Liver (tissue), 9 donors: ENCODE results near the gene TTC28. TPM values are rescaled to one million over a fixed set of nuclear protein-coding genes. Genes with fewer than 3 reads are reported as not detected.

Experiments
- DNase-seq: peaks from one replicate; pipeline ENCODE4 v3.0.0-alpha.2; 2017; ENCODE audit warnings: low spot score
- H3K27ac ChIP-seq, 2 donors: one replicate each; pipeline ENCODE4 v1.7.0; 2013; ENCODE audit warnings: inconsistent platforms in 2 of 2, low read length in 2 of 2, control low read depth in 1 of 2, low read depth in 1 of 2, mild to moderate bottlenecking in 1 of 2
- H3K27me3 ChIP-seq, 4 donors: one replicate each; pipeline versions ENCODE4 v1.6.1 to v1.7.0; 2013; ENCODE audit warnings: low read length in 3 of 4, inconsistent platforms in 1 of 4, mild to moderate bottlenecking in 1 of 4, moderate library complexity in 1 of 4; ENCODE audit not compliant: control insufficient read depth in 4 of 4, insufficient read depth in 4 of 4
- H3K36me3 ChIP-seq, 4 donors: one replicate each; pipeline versions ENCODE4 v1.6.1 to v1.7.0; 2013; ENCODE audit warnings: low read length in 3 of 4, mild to moderate bottlenecking in 3 of 4, low read depth in 1 of 4, moderate library complexity in 1 of 4; ENCODE audit not compliant: control insufficient read depth in 4 of 4, insufficient read depth in 3 of 4
- H3K4me1 ChIP-seq, 4 donors: one replicate each; pipeline versions ENCODE4 v1.6.1 to v1.7.0; 2013; ENCODE audit warnings: low read length in 3 of 4, mild to moderate bottlenecking in 3 of 4, moderate library complexity in 1 of 4; ENCODE audit not compliant: control insufficient read depth in 4 of 4, insufficient read depth in 4 of 4
- H3K4me3 ChIP-seq, 3 donors: one replicate each; pipeline versions ENCODE4 v1.6.1 to v1.7.0; 2013; ENCODE audit warnings: low read length in 3 of 3, control low read depth in 1 of 3, low read depth in 1 of 3, mild to moderate bottlenecking in 1 of 3
- H3K9ac ChIP-seq, 2 donors: one replicate each; pipeline ENCODE4 v1.7.0; 2013; ENCODE audit warnings: low read length in 2 of 2, mild to moderate bottlenecking in 2 of 2, moderate library complexity in 2 of 2, control low read depth in 1 of 2, low read depth in 1 of 2
- H3K9me3 ChIP-seq, 4 donors: one replicate each; pipeline versions ENCODE4 v1.6.1 to v1.7.0; 2013; ENCODE audit warnings: low read length in 3 of 4; ENCODE audit not compliant: control insufficient read depth in 4 of 4
- ATF3 ChIP-seq: IDR thresholded peaks from 2 replicates; pipeline ENCODE4 v1.6.1; 2016; ENCODE audit warnings: antibody characterized with exemption
- CTCF ChIP-seq: fragments of 150-350 bp; IDR thresholded peaks from 2 replicates; pipeline ENCODE4 v1.5.1; 2017; ENCODE audit warnings: improper control_type of control experiment, low read depth, low read length; ENCODE audit not compliant: missing input control
- EGR1 ChIP-seq, 2 donors: IDR thresholded peaks; 2 replicates each; pipeline ENCODE4 v1.6.1; 2016 to 2018; ENCODE audit warnings: antibody characterized with exemption in 2 of 2, low read depth in 2 of 2
- FOXA1 ChIP-seq: IDR thresholded peaks from 2 replicates; pipeline ENCODE4 v1.6.1; 2016; ENCODE audit warnings: antibody characterized with exemption
- FOXA2 ChIP-seq: IDR thresholded peaks from 2 replicates; pipeline ENCODE4 v1.6.1; 2016; ENCODE audit warnings: antibody characterized with exemption
- GABPA ChIP-seq, 2 donors: IDR thresholded peaks in 1 of 2; conservative IDR thresholded peaks in 1 of 2; 2 replicates each; pipeline ENCODE4 v1.6.1; 2016; ENCODE audit warnings: antibody characterized with exemption in 2 of 2, mild to moderate bottlenecking in 1 of 2, moderate library complexity in 1 of 2
- HNF4G ChIP-seq: IDR thresholded peaks from 2 replicates; pipeline ENCODE4 v1.6.1; 2016; ENCODE audit warnings: antibody characterized with exemption
- JUND ChIP-seq, 2 donors: IDR thresholded peaks; 2 replicates each; pipeline ENCODE4 v1.6.1; 2016; ENCODE audit warnings: antibody characterized with exemption in 2 of 2
- MAX ChIP-seq: IDR thresholded peaks from 2 replicates; pipeline ENCODE4 v1.6.1; 2016; ENCODE audit warnings: antibody characterized with exemption
- NR2F2 ChIP-seq: IDR thresholded peaks from 2 replicates; pipeline ENCODE4 v1.6.1; 2016; ENCODE audit warnings: antibody characterized with exemption
- RAD21 ChIP-seq, 2 donors: IDR thresholded peaks; 2 replicates each; pipeline ENCODE4 v1.6.1; 2016; ENCODE audit warnings: antibody characterized with exemption in 2 of 2, mild to moderate bottlenecking in 2 of 2
- REST ChIP-seq: IDR thresholded peaks from 2 replicates; pipeline ENCODE4 v1.6.1; 2016; ENCODE audit warnings: antibody characterized with exemption, mild to moderate bottlenecking
- SP1 ChIP-seq: IDR thresholded peaks from 2 replicates; pipeline ENCODE4 v1.6.1; 2018; ENCODE audit warnings: antibody characterized with exemption, mild to moderate bottlenecking
- TAF1 ChIP-seq: conservative IDR thresholded peaks from 2 replicates; pipeline ENCODE4 v1.6.1; 2016; ENCODE audit warnings: antibody characterized with exemption, mild to moderate bottlenecking
- YY1 ChIP-seq: IDR thresholded peaks from 2 replicates; pipeline ENCODE4 v1.6.1; 2016; ENCODE audit warnings: antibody characterized with exemption, mild to moderate bottlenecking
- WGBS: extraction: QIAGEN DNeasy Blood & Tissue Kit; methylation state at CpG from one replicate; pipeline ENCODE4 v1.1.7; 2013; 5-methylcytosine and 5-hydroxymethylcytosine counted together
- polyA plus RNA-seq, 2 donors: library from polyadenylated mRNA; stranded (reverse) in 1 of 2; unstranded in 1 of 2; fragments of 200-250 nt in 1 of 2; fragments of >200 nt in 1 of 2; fragmentation: Nextera tagmentation in 1 of 2; extraction: Ambion mirVana in 1 of 2; gene quantifications; one replicate each; pipeline versions ENCODE4 v1.2.1 to v1.2.3, GENCODE V29; 2013 to 2015
- total RNA-seq, 2 donors: library from RNA; depleted of rRNA; stranded (reverse); fragments of >200 nt; gene quantifications; one replicate each; pipeline ENCODE4 v1.2.3, GENCODE V29; 2014
- donor health status: healthy.
- donor health status: healthy.
- donor health status: healthy.
- donor health status: healthy.
- donor health status: healthy.

TTC28 gene
- total and polyA plus RNA-seq, 4 donors, result 4.2 to 19.4 (median 5.9) TPM

GRCh38 chr22:28442711-28443525, 236.7 kb downstream of the TTC28 start:
- Histone ChIP-seq H3K9me3 (no peaks in the 10 kb centered on the region), H3K27ac (peak overlapping the region; percentile 20 to 76), H3K4me1 (peaks cover 5 to 32% (median 18%) of the 10 kb centered on the region in 4 donors), H3K4me3 (peak overlapping the region; percentile 59 to 77 (median 72)), H3K9ac (peak overlapping the region; percentile 78 to 84), H3K36me3 (no peaks in the 10 kb centered on the region), H3K27me3 (no peaks in the 10 kb centered on the region)
- 3% methylated on average over 29 of the region's 29 CpGs for WGBS
- no peak for TF ChIP-seq ATF3
- TF ChIP-seq NR2F2, result no peak
- no peak for TF ChIP-seq REST
- TF ChIP-seq RAD21 (IDR thresholded peaks at IDR 0.05), result no peak
- TF ChIP-seq JUND (IDR thresholded peaks at IDR 0.05), result no peak
- no peak for TF ChIP-seq GABPA (IDR thresholded peaks at IDR 0.05 in 1 of 2, conservative IDR thresholded peaks at IDR 0.05 in 1 of 2)
- TF ChIP-seq FOXA2, result no peak
- TF ChIP-seq MAX, result no peak
- TF ChIP-seq TAF1, result no peak
- TF ChIP-seq CTCF, result no peak
- no peak for TF ChIP-seq HNF4G
- no peak for TF ChIP-seq EGR1 (IDR thresholded peaks at IDR 0.05; ENCODE audit: low read depth in 2 of 2)
- no peak for TF ChIP-seq FOXA1
- TF ChIP-seq YY1, result no peak
- DNase-seq, result no peak

- Histone ChIP-seq H3K4me1 (peaks cover 5 to 32% (median 18%) of the 10 kb centered on the region in 4 donors), H3K27ac (peak overlapping the region; percentile 57 to 76), H3K4me3 (peak overlapping the region; percentile 59 to 77 (median 72)), H3K27me3 (no peaks in the 10 kb centered on the region), H3K36me3 (no peaks in the 10 kb centered on the region), H3K9ac (peak overlapping the region; percentile 78 to 84), H3K9me3 (no peaks in the 10 kb centered on the region)
- WGBS, result 3% methylated on average over 23 of the region's 23 CpGs
- TF ChIP-seq EGR1 (IDR thresholded peaks at IDR 0.05; ENCODE audit: low read depth in 2 of 2), result no peak
- TF ChIP-seq CTCF, result peak; percentile 81
- TF ChIP-seq RAD21 (IDR thresholded peaks at IDR 0.05), result peak; percentile 87 to 90
- no peak for TF ChIP-seq MAX
- TF ChIP-seq YY1, result peak; percentile 32
- TF ChIP-seq SP1, result peak; percentile 5
- DNase-seq, result peak; percentile 74
Observed at GRCh38 chr22:28442264-28442710, 237.4 kb downstream of the TTC28 start.
